Naive thymus-derived CD4-positive, alpha-beta T cell (primary cell): Measurements from ENCODE around the gene AP5S1. TPM values are rescaled to one million over a fixed set of nuclear protein-coding genes. Genes with fewer than 3 reads are reported as not detected.

Experiments
- ATAC-seq: fragments of 150-1000 bp; cut with Tn5 transposase; 2 replicates; pipeline ENCODE4 v1.10.0; 2021; ENCODE audit warnings: mild to moderate bottlenecking, moderate library complexity
- CTCF ChIA-PET: fragments of 350-600 bp; sonication (Branson Sonifier 250); formaldehyde crosslinking; loops from one replicate; lab custom pipeline; 2021; ENCODE audit warnings: antibody characterized with exemption; lab: Charles Lee
- POLR2A ChIA-PET: fragments of 350-600 bp; sonication (Branson Sonifier 250); formaldehyde crosslinking; loops from one replicate; lab custom pipeline; 2021; ENCODE audit warnings: antibody characterized with exemption, inconsistent platforms; lab: Charles Lee
- DNase-seq, 9 donors: peaks; one replicate each; pipeline versions ENCODE4 v3.0.0 to v3.0.0-alpha.2; 2020 to 2022; ENCODE audit warnings: mixed read lengths in 1 of 9
- H3K27ac ChIP-seq: one replicate; pipeline ENCODE4 v1.7.0; 2013; ENCODE audit warnings: mild to moderate bottlenecking, low read depth, low read length, moderate library complexity
- H3K27me3 ChIP-seq, 2 donors: one replicate each; pipeline ENCODE4 v1.7.0; 2013; ENCODE audit warnings: low read length in 2 of 2, mild to moderate bottlenecking in 2 of 2, moderate library complexity in 2 of 2; ENCODE audit not compliant: control insufficient read depth in 2 of 2, insufficient read depth in 2 of 2
- H3K36me3 ChIP-seq, 3 experiments: 1 replicate in 2 of 3; 2 replicates in 1 of 3; pipeline ENCODE4 v1.7.0; 2013; ENCODE audit warnings: low read length in 3 of 3, mild to moderate bottlenecking in 3 of 3, moderate library complexity in 1 of 3; ENCODE audit not compliant: insufficient read depth in 3 of 3, control insufficient read depth in 2 of 3
- H3K4me1 ChIP-seq, 2 donors: one replicate each; pipeline ENCODE4 v1.7.0; 2013; ENCODE audit warnings: low read length in 2 of 2, mild to moderate bottlenecking in 2 of 2, moderate library complexity in 1 of 2; ENCODE audit not compliant: control insufficient read depth in 2 of 2, insufficient read depth in 2 of 2
- H3K4me3 ChIP-seq: 2 replicates; pipeline ENCODE4 v1.7.0; 2013; ENCODE audit warnings: mild to moderate bottlenecking, low read length
- H3K9me3 ChIP-seq, 3 experiments: 1 replicate in 2 of 3; 2 replicates in 1 of 3; pipeline ENCODE4 v1.7.0; 2013; ENCODE audit warnings: low read length in 3 of 3; ENCODE audit not compliant: control insufficient read depth in 2 of 3
- H3K27ac Mint-ChIP-seq, 9 donors: one replicate each; pipeline ENCODE4 v1.8.0; 2020 to 2022; ENCODE audit warnings: mixed read lengths in 9 of 9, mild to moderate bottlenecking in 8 of 9, moderate library complexity in 5 of 9, inconsistent platforms in 2 of 9
- H3K27me3 Mint-ChIP-seq, 5 donors: one replicate each; pipeline ENCODE4 v1.8.0; 2021 to 2022; ENCODE audit warnings: mixed read lengths in 5 of 5, mild to moderate bottlenecking in 1 of 5
- H3K36me3 Mint-ChIP-seq, 5 donors: one replicate each; pipeline ENCODE4 v1.8.0; 2020 to 2022; ENCODE audit warnings: mixed read lengths in 5 of 5, mild to moderate bottlenecking in 3 of 5, inconsistent platforms in 1 of 5
- H3K4me1 Mint-ChIP-seq, 7 donors: one replicate each; pipeline ENCODE4 v1.8.0; 2020 to 2022; ENCODE audit warnings: mixed read lengths in 7 of 7, mild to moderate bottlenecking in 3 of 7, inconsistent platforms in 1 of 7
- H3K4me3 Mint-ChIP-seq, 10 donors: one replicate each; pipeline ENCODE4 v1.8.0; 2020 to 2022; ENCODE audit warnings: mild to moderate bottlenecking in 10 of 10, mixed read lengths in 10 of 10, moderate library complexity in 6 of 10, inconsistent platforms in 2 of 10
- H3K9me3 Mint-ChIP-seq, 11 donors: one replicate each; pipeline ENCODE4 v1.8.0; 2020 to 2022; ENCODE audit warnings: mixed read lengths in 11 of 11, mild to moderate bottlenecking in 4 of 11, inconsistent platforms in 1 of 11, moderate library complexity in 1 of 11
- intact Hi-C, 2 donors: fragments of 100-400 bp; cut with micrococcal nuclease; formaldehyde crosslinking; loops; one replicate each; pipeline ENCODE4 v1.15.1; 2023
- polyA plus RNA-seq, 2 donors: library from polyadenylated mRNA; unstranded; fragments of 300-500 nt; fragmentation: Illumina TruSeq; gene quantifications; one replicate each; pipeline ENCODE4 v1.2.3, GENCODE V29; 2021
- total RNA-seq, 6 experiments: library from RNA in 5 of 6; stranded (reverse) in 5 of 6; gene quantifications; 1 replicate in 5 of 6; 2 replicates in 1 of 6; pipeline ENCODE4 v1.2.3 and lab custom pipeline; 2021 to 2026

Gene AP5S1
- total and polyA plus RNA-seq, 7 experiments from 2014 or later, result 7.9 to 25.9 (median 12.3) TPM

- H3K27me3 Mint-ChIP-seq, result peaks cover 0 to 18% (median 0%) of the 10 kb centered on the region in 5 donors
- ATAC-seq (no peak), DNase-seq (no peak)
- Histone ChIP-seq H3K4me1 (peaks cover 12 to 13% of the 10 kb centered on the region in 2 donors), H3K4me3 (no peak overlapping the region), H3K36me3 (peaks cover 0 to 7% (median 0%) of the 10 kb centered on the region in 3 experiments), H3K27me3 (no peaks in the 10 kb centered on the region), H3K27ac (peak overlapping the region; percentile 9), H3K9me3 (no peaks in the 10 kb centered on the region)
- H3K27ac Mint-ChIP-seq, result peak overlapping the region in 6 of 9 donors; percentile 53 to 80 (median 69)
- ChIA-PET POLR2A (interaction anchor here (0.6 to 6.0 kb wide), 5 partner anchors 11 to 571 kb away, joined by 3 to 85 read pairs (median 4); partner anchors contain the start of genes ADISSP, AP5S1 and CDC25B), CTCF (interaction anchor here (0.5 to 8.4 kb wide), 3 partner anchors 35 to 247 kb away, joined by 3 to 82 read pairs (median 3); partner anchors contain the start of gene AP5S1)
- peak overlapping the region in 9 of 10 donors; percentile 43 to 81 (median 56) for H3K4me3 Mint-ChIP-seq
- H3K36me3 Mint-ChIP-seq, result peaks cover 0 to 5% (median 0%) of the 10 kb centered on the region in 5 donors
- H3K4me1 Mint-ChIP-seq, result peaks cover 38 to 59% (median 57%) of the 10 kb centered on the region in 7 donors
- peaks cover 0 to 1% (median 0%) of the 10 kb centered on the region in 11 donors for H3K9me3 Mint-ChIP-seq
- intact Hi-C loops, result no loop called here
These were observed 36.0 kb upstream of the AP5S1 start for GRCh38 chr20:3784216-3784853.

GRCh38 chr20:3784863-3785239 is 35.5 kb upstream of the AP5S1 start:
- intact Hi-C loops, result no loop called here
- peaks cover 38 to 59% (median 56%) of the 10 kb centered on the region in 7 donors for H3K4me1 Mint-ChIP-seq
- Histone ChIP-seq H3K36me3 (peaks cover 0 to 7% (median 0%) of the 10 kb centered on the region in 3 experiments), H3K4me3 (no peak overlapping the region), H3K9me3 (no peaks in the 10 kb centered on the region), H3K27me3 (no peaks in the 10 kb centered on the region), H3K4me1 (peaks cover 12 to 13% of the 10 kb centered on the region in 2 donors), H3K27ac (peak overlapping the region; percentile 62)
- no peak for DNase-seq
- ChIA-PET POLR2A (interaction anchor here (0.9 to 6.0 kb wide), 4 partner anchors 11 to 35 kb away, joined by 3 to 85 read pairs (median 6); partner anchors contain the start of genes ADISSP, AP5S1 and CDC25B), CTCF (interaction anchor here (0.7 to 8.4 kb wide), 3 partner anchors 16 to 58 kb away, joined by 3 to 82 read pairs (median 7); partner anchors contain the start of gene AP5S1)
- peaks cover 0 to 12% (median 0%) of the 10 kb centered on the region in 5 donors for H3K27me3 Mint-ChIP-seq
- no peak for ATAC-seq
- H3K9me3 Mint-ChIP-seq, result peaks cover 0 to 1% (median 0%) of the 10 kb centered on the region in 11 donors
- H3K4me3 Mint-ChIP-seq, result peak overlapping the region; percentile 18 to 81 (median 54)
- H3K27ac Mint-ChIP-seq, result peak overlapping the region in 7 of 9 donors; percentile 53 to 84 (median 73)
- H3K36me3 Mint-ChIP-seq, result peaks cover 0 to 5% (median 0%) of the 10 kb centered on the region in 5 donors

- peaks cover 0 to 9% (median 0%) of the 10 kb centered on the region in 5 donors for H3K27me3 Mint-ChIP-seq
These were observed 34.9 kb upstream of the AP5S1 start for GRCh38 chr20:3785240-3786125.

GRCh38 chr20:3786126-3786484 is 34.2 kb upstream of the AP5S1 start:
- no peak overlapping the region for H3K4me3 ChIP-seq
- H3K4me3 Mint-ChIP-seq, result peak overlapping the region; percentile 76 to 87 (median 83)
- H3K36me3 ChIP-seq, result peaks cover 0 to 7% (median 0%) of the 10 kb centered on the region in 3 experiments
- ChIA-PET CTCF (interaction anchor here (0.6 to 8.4 kb wide), 8 partner anchors 10 to 299 kb away, joined by 3 to 82 read pairs (median 3); partner anchors contain the start of genes AP5S1 and CDC25B), POLR2A (interaction anchor here (0.8 to 6.0 kb wide), 8 partner anchors 8 to 223 kb away, joined by 3 to 85 read pairs (median 6); partner anchors contain the start of genes ADISSP, AP5S1 and CDC25B)
- peaks cover 9 to 10% of the 10 kb centered on the region in 2 donors for H3K4me1 ChIP-seq
- peak overlapping the region; percentile 62 for H3K27ac ChIP-seq
- peaks cover 0 to 5% (median 0%) of the 10 kb centered on the region in 5 donors for H3K36me3 Mint-ChIP-seq
- H3K27me3 ChIP-seq, result no peaks in the 10 kb centered on the region
- peaks cover 0 to 7% (median 0%) of the 10 kb centered on the region in 5 donors for H3K27me3 Mint-ChIP-seq
- no peaks in the 10 kb centered on the region for H3K9me3 ChIP-seq
- DNase-seq (peak in 5 of 9 donors; percentile 30 to 46 (median 43)), ATAC-seq (peak; percentile 35)
- intact Hi-C loops, result loop anchor here (1.0 to 2.0 kb wide), 10 partner anchors 10 to 299 kb away; partner anchors contain the start of genes AP5S1 (in 2 of the 2), MAVS (in 2 of the 2), CDC25B (in 1 of the 2) and PANK2 (in 1 of the 2)
- H3K4me1 Mint-ChIP-seq, result peaks cover 36 to 51% (median 48%) of the 10 kb centered on the region in 7 donors
- H3K9me3 Mint-ChIP-seq, result peaks cover 0 to 1% (median 0%) of the 10 kb centered on the region in 11 donors
- H3K27ac Mint-ChIP-seq, result peak overlapping the region; percentile 51 to 90 (median 74)

More at GRCh38 chr20:3785240-3786125, 34.9 kb upstream of the AP5S1 start:
- intact Hi-C loops, result loop anchor here (1.0 to 2.0 kb wide), 10 partner anchors 11 to 300 kb away; partner anchors contain the start of genes AP5S1 (in 2 of the 2), MAVS (in 2 of the 2), CDC25B (in 1 of the 2) and PANK2 (in 1 of the 2)
- Mint-ChIP-seq H3K4me3 (peak overlapping the region in 7 of 10 donors; percentile 18 to 82 (median 57)), H3K36me3 (peaks cover 0 to 5% (median 0%) of the 10 kb centered on the region in 5 donors), H3K4me1 (peaks cover 38 to 56% (median 53%) of the 10 kb centered on the region in 7 donors), H3K9me3 (peaks cover 0 to 1% (median 0%) of the 10 kb centered on the region in 11 donors), H3K27ac (peak overlapping the region in 7 of 9 donors; percentile 52 to 84 (median 73))
- H3K4me3 ChIP-seq, result no peak overlapping the region
- peak overlapping the region; percentile 62 for H3K27ac ChIP-seq
- ATAC-seq, result no peak
- peaks cover 0 to 7% (median 0%) of the 10 kb centered on the region in 3 experiments for H3K36me3 ChIP-seq
- CTCF ChIA-PET, result interaction anchor here (0.6 to 8.4 kb wide), 6 partner anchors 17 to 106 kb away, joined by 3 to 82 read pairs (median 4); partner anchors contain the start of gene AP5S1
- H3K4me1 ChIP-seq, result peaks cover 12 to 13% of the 10 kb centered on the region in 2 donors
- POLR2A ChIA-PET, result interaction anchor here (0.9 to 6.0 kb wide), 7 partner anchors 10 to 70 kb away, joined by 3 to 85 read pairs (median 4); partner anchors contain the start of genes ADISSP, AP5S1 and CDC25B
- no peaks in the 10 kb centered on the region for H3K9me3 ChIP-seq
- DNase-seq, result no peak
- H3K27me3 ChIP-seq, result no peaks in the 10 kb centered on the region

- ChIA-PET POLR2A (interaction anchor here (0.8 to 6.0 kb wide), 10 partner anchors 8 to 222 kb away, joined by 3 to 85 read pairs (median 6); partner anchors contain the start of genes ADISSP, AP5S1 and CDC25B), CTCF (interaction anchor here (0.7 to 8.4 kb wide), 12 partner anchors 9 to 299 kb away, joined by 3 to 82 read pairs (median 4); partner anchors contain the start of genes AP5S1 and CDC25B)
- Histone ChIP-seq H3K36me3 (peaks cover 0 to 7% (median 0%) of the 10 kb centered on the region in 3 experiments), H3K4me1 (peaks cover 7 to 9% of the 10 kb centered on the region in 2 donors), H3K9me3 (no peaks in the 10 kb centered on the region), H3K4me3 (peak within 1 kb of the TSS; percentile 29), H3K27me3 (no peaks in the 10 kb centered on the region), H3K27ac (peak within 1 kb of the TSS; percentile 62)
- Mint-ChIP-seq H3K27ac (peak within 1 kb of the TSS; percentile 51 to 90 (median 76)), H3K9me3 (peaks cover 0 to 1% (median 0%) of the 10 kb centered on the region in 11 donors), H3K36me3 (peaks cover 0 to 5% (median 0%) of the 10 kb centered on the region in 5 donors), H3K4me3 (peak within 1 kb of the TSS; percentile 76 to 87 (median 83)), H3K4me1 (peaks cover 30 to 45% (median 41%) of the 10 kb centered on the region in 7 donors), H3K27me3 (peaks cover 0 to 12% (median 0%) of the 10 kb centered on the region in 5 donors)
- intact Hi-C loops, result loop anchor here (1.0 to 2.0 kb wide), 10 partner anchors 10 to 299 kb away; partner anchors contain the start of genes AP5S1 (in 2 of the 2), CDC25B (in 2 of the 2), MAVS (in 2 of the 2) and PANK2 (in 1 of the 2)
- DNase-seq (peak; percentile 74 to 98 (median 88)), ATAC-seq (peak; percentile 96)
These were observed 33.6 kb upstream of the AP5S1 start, which contains the start of gene CENPB for GRCh38 chr20:3786665-3787323. TSS of gene CENPB (minus strand) at chr20:3786740. CDS start at chr20:3786483, 257 bp downstream.
